Mesothelial cell of epicardium (in vitro differentiated cells): ENCODE results near the gene RERE. TPM values are rescaled to one million over a fixed set of nuclear protein-coding genes. Genes with fewer than 3 reads are reported as not detected.

Experiments
- DNase-seq, 2 experiments: peaks; one replicate each; pipeline ENCODE4 v3.0.0; 2021; ENCODE audit warnings: low spot score in 2 of 2; ENCODE audit not compliant: unreplicated experiment in 2 of 2
- H3K27ac Mint-ChIP-seq: 2 replicates; pipeline ENCODE4 v1.8.0; 2021; ENCODE audit warnings: mixed read lengths
- H3K27me3 Mint-ChIP-seq: 2 replicates; pipeline ENCODE4 v1.8.0; 2021; ENCODE audit warnings: low read depth, mixed read lengths
- H3K36me3 Mint-ChIP-seq: 2 replicates; pipeline ENCODE4 v1.8.0; 2021; ENCODE audit warnings: mixed read lengths
- H3K4me1 Mint-ChIP-seq: 2 replicates; pipeline ENCODE4 v1.8.0; 2021; ENCODE audit warnings: mixed read lengths
- H3K4me3 Mint-ChIP-seq: 2 replicates; pipeline ENCODE4 v1.8.0; 2021; ENCODE audit warnings: mild to moderate bottlenecking, moderate library complexity, mixed read lengths
- H3K9me3 Mint-ChIP-seq: 2 replicates; pipeline ENCODE4 v1.8.0; 2021; ENCODE audit warnings: mixed read lengths
- total RNA-seq: library from RNA; stranded (reverse); gene quantifications from 3 replicates; pipeline ENCODE4 v1.2.1, GENCODE V29; 2021
- TF ChIP-seq, protein P1 (sequence below): fragments of 200-600 bp; sonication (generic); IDR thresholded peaks from one replicate; pipeline ENCODE4 v1.5.0; 2021; ENCODE audit warnings: antibody characterized with exemption; ENCODE audit not compliant: unreplicated experiment

Gene RERE
- total RNA-seq, 1 donor from 2014 or later = 187 TPM

DNA sequence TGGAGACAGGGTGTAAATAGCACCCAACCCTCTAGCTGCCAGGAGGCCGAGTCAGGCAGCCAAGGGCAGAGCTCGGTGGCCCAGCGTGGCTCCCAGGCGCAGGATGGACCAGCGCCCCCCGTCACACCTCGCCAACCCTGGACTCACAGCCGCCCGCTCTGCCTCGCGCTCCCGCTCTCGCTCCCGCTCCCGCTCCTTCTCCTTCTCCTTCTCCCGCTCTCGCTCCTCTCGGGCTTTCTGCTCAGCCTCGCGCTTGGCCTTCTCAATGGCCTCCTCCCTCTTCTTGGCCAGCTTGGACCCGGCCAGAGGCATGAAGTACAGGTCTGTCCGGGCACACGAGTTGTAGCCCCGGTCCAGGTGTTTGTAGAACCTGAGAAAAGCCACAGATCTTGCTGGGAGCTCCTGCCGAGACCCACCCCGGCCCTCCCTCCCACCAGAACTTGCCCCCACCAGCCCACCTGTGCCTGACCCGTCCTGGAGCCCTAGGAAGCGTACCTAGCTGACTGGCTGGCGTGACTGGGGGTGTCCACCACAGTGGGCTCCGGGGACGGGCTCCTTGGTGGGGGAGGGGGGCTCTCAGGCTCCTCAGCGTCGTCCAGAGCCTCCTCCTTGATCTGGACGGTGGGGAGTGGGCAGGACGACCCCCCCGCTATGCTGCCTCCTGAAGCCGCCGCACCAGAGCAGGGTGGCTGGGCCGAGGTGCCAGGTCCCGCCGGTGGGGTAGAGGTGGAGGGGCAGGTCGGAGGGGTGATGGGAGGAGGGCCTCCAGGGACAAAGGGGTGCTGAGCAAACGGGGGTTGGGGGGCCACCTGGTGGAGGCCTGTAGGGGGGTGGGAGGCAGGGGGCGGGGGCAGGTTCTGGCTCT is 457.6 kb downstream of the RERE start:
- no peak for DNase-seq
- H3K4me3 Mint-ChIP-seq = no peak overlapping the region
- peaks cover 14% of the 10 kb centered on the region for H3K4me1 Mint-ChIP-seq
- peaks cover 21% of the 10 kb centered on the region for H3K36me3 Mint-ChIP-seq
- TF ChIP-seq, protein P1, sequence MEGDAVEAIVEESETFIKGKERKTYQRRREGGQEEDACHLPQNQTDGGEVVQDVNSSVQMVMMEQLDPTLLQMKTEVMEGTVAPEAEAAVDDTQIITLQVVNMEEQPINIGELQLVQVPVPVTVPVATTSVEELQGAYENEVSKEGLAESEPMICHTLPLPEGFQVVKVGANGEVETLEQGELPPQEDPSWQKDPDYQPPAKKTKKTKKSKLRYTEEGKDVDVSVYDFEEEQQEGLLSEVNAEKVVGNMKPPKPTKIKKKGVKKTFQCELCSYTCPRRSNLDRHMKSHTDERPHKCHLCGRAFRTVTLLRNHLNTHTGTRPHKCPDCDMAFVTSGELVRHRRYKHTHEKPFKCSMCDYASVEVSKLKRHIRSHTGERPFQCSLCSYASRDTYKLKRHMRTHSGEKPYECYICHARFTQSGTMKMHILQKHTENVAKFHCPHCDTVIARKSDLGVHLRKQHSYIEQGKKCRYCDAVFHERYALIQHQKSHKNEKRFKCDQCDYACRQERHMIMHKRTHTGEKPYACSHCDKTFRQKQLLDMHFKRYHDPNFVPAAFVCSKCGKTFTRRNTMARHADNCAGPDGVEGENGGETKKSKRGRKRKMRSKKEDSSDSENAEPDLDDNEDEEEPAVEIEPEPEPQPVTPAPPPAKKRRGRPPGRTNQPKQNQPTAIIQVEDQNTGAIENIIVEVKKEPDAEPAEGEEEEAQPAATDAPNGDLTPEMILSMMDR = no peak
- no peaks in the 10 kb centered on the region for H3K27me3 Mint-ChIP-seq
- H3K27ac Mint-ChIP-seq = peak overlapping the region; percentile 30
- no peaks in the 10 kb centered on the region for H3K9me3 Mint-ChIP-seq

DNA sequence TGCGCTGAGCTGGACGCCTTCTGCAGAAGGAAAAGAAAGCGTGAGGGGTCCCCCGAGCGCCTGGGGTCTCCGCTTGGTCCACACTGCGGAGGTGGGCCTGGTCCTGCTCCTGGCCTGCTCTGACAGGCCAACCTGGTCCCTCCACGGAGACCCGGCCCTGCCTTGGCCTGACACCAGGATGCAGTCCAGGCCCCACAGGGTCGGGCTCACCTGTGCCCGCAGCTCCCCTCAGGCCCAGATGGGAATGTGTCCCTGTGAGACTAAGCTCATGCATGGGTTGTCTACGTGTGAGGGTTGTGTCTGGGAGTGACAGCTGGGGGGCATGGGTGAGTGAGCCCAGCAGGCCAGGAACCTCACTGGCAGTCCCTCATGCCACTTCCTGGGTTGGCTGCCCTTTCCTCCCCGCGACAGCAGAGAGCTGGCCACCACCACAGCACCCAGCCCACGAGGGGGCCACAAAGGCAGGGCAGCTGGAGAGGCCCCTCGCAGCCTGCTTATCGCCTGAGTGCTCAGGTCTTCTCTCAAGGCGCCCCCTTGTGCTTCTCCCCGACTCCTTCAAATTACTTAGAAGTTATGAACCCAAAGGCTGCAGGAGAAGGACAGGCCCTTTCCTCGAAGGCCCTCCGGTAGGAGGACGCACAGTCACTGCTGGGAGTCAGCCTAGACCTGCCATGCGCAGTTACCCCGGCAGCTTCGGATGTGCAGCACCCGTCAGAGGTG is 458.4 kb downstream of the RERE start:
- Mint-ChIP-seq H3K27me3 (no peaks in the 10 kb centered on the region), H3K27ac (no peak overlapping the region), H3K9me3 (no peaks in the 10 kb centered on the region), H3K36me3 (peaks cover 21% of the 10 kb centered on the region), H3K4me1 (peaks cover 11% of the 10 kb centered on the region), H3K4me3 (no peak overlapping the region)
- DNase-seq = no peak
- TF ChIP-seq, protein P1 = no peak

DNA sequence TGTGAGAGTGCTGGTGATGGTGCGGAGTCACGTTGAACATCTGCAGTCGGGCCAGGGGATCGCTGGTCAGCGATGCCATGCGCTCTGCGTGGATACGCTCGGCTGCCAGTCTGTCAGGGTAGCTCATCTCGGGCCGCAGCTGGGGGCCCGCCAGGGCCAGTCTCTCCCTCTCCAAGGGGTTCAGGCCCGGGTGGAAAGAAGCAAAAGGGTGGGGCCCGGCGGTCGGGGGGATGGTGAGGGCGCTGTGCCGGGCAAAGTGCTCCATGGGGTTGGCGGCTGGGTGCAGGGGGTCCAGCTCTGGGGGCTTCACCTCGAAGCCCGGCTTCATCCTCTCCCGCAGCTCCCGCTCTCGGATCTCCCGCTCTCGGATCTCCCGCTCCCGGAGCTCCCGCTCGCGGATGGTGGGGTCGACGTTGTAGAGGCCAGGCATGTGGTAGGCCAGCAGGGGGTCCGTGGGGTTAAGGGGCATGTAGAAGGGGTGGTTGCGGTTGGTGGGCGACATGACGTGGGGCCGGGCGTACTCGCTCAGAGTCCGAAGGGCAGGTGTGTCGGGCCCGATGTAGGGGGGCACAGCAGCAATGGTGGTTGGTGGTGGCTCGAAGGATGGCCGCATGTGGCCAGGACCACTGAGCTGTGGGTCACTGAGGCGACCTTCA is 459.1 kb downstream of the RERE start:
- Mint-ChIP-seq H3K27me3 (no peaks in the 10 kb centered on the region), H3K27ac (no peak overlapping the region), H3K4me1 (peaks cover 5% of the 10 kb centered on the region), H3K36me3 (peaks cover 25% of the 10 kb centered on the region), H3K9me3 (no peaks in the 10 kb centered on the region), H3K4me3 (no peak overlapping the region)
- DNase-seq = no peak
- TF ChIP-seq, protein P1 = no peak

DNA sequence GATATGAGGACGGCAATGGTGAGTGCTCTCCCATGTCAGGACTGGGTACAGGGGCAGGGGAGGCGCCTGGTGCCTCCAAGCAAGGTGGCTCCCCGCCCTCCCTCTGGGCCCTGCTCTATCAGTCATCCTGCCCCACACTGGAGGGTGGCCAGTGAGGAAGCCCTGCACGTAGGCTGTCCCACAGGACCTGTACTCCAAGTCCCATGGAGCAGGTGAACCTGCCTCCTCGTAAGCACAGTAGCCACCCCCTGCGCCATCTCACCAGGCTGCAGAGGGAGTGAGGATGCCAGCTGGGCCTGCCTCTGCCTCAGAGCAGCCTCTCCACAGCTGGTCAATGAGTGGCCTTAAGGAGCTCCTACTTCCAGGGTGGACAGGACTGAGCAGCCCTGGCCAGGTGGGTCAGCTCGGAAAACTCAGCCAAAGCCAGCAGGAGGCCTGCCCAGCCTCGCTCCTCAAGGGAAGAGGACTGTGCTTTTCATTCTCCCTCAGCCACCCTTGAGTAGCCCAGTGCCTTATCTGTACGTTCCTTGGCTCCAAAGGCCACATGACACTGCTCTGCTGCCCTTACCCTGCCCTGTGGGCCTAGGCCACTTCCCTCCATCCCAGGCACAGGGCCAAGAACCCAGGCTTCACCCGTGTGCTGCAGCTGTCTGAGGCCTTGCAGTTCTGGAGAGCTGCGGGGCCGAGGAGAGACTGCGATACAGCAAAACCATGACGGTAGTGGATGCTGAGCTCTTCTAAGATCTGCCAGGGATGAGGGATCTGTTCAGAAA is 459.9 kb downstream of the RERE start:
- no peak for DNase-seq
- H3K9me3 Mint-ChIP-seq = no peaks in the 10 kb centered on the region
- H3K27me3 Mint-ChIP-seq = no peaks in the 10 kb centered on the region
- H3K27ac Mint-ChIP-seq = no peak overlapping the region
- H3K36me3 Mint-ChIP-seq = peaks cover 33% of the 10 kb centered on the region
- no peaks in the 10 kb centered on the region for H3K4me1 Mint-ChIP-seq
- H3K4me3 Mint-ChIP-seq = no peak overlapping the region
- TF ChIP-seq, protein P1 = no peak
